ENCODE measurements around the gene LYST.

DNA sequence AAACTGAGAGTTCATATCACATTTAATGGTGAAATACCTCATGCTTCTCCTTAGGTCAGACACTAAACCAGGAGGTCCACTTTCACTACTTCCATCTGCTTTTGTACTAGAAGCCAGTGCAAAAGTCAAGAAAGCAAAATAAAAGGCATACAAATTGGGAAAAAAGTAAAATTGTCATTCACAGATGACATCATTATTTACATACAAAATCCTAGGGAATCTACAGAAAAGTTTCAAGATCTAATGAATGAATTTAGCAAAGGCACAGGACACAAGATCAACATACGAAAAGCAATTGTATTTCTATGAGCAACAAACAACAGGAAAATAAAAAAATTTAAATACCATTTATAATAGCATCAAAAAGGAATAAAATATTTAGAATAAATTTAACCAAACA, 41.5 kb downstream of the LYST start:
- TF ChIP-seq EZH2phosphoT487 (IDR thresholded peaks at IDR 0.05; ENCODE audit: low read length): no peak
- no peak for TF ChIP-seq EZH2 (optimal IDR thresholded peaks at IDR 0.05; ENCODE audit: low read depth, low read length)
- TF ChIP-seq, protein P1, sequence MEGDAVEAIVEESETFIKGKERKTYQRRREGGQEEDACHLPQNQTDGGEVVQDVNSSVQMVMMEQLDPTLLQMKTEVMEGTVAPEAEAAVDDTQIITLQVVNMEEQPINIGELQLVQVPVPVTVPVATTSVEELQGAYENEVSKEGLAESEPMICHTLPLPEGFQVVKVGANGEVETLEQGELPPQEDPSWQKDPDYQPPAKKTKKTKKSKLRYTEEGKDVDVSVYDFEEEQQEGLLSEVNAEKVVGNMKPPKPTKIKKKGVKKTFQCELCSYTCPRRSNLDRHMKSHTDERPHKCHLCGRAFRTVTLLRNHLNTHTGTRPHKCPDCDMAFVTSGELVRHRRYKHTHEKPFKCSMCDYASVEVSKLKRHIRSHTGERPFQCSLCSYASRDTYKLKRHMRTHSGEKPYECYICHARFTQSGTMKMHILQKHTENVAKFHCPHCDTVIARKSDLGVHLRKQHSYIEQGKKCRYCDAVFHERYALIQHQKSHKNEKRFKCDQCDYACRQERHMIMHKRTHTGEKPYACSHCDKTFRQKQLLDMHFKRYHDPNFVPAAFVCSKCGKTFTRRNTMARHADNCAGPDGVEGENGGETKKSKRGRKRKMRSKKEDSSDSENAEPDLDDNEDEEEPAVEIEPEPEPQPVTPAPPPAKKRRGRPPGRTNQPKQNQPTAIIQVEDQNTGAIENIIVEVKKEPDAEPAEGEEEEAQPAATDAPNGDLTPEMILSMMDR (IDR thresholded peaks at IDR 0.05; ENCODE audit: low read length): no peak

Data from MM.1S (cell line).